Left ventricle myocardium inferior (tissue), 1 donor: ENCODE data around the gene CACNA1F. TPM values are rescaled to one million over a fixed set of nuclear protein-coding genes. Genes with fewer than 3 reads are reported as not detected.

Experiments
- DNase-seq: peaks from one replicate; pipeline ENCODE4 v3.0.0-alpha.2; 2020
- H3K27ac ChIP-seq: fragments of 200-600 bp; replicated peaks from 2 replicates; pipeline ENCODE4 v1.8.0; 2021
- H3K27me3 ChIP-seq: fragments of 200-600 bp; 2 replicates; pipeline ENCODE4 v1.8.0; 2021; ENCODE audit warnings: low read depth
- H3K36me3 ChIP-seq: fragments of 200-600 bp; 2 replicates; pipeline ENCODE4 v1.8.0; 2021
- H3K4me1 ChIP-seq: fragments of 200-600 bp; 2 replicates; pipeline ENCODE4 v1.8.0; 2021
- H3K4me3 ChIP-seq: fragments of 200-600 bp; 2 replicates; pipeline ENCODE4 v1.8.0; 2021; ENCODE audit warnings: mild to moderate bottlenecking, moderate library complexity
- H3K9me3 ChIP-seq: fragments of 200-600 bp; replicated peaks from 2 replicates; pipeline ENCODE4 v1.8.0; 2021
- intact Hi-C: fragments of 100-400 bp; cut with micrococcal nuclease; formaldehyde crosslinking; loops from one replicate; pipeline ENCODE4 v1.11.0; 2022
- total RNA-seq: library from RNA; stranded (reverse); fragmentation: NEBNext Ultra II Directional; extraction: Animal tissue kit (Norgen Biotek cat#: 25700); gene quantifications from one replicate; pipeline ENCODE4 v1.2.1, GENCODE V29; 2021
- TF ChIP-seq, protein P1 (sequence below): fragments of 200-600 bp; IDR thresholded peaks from 2 replicates; pipeline ENCODE4 v1.8.0; 2021; ENCODE audit warnings: antibody characterized with exemption, mild to moderate bottlenecking, borderline replicate concordance
- donor health status: DM: no; HTN: yes; CAD: no; lungs with severe emphysema.

Gene CACNA1F
- total RNA-seq, 1 donor from 2014 or later = 0.08 TPM

DNA sequence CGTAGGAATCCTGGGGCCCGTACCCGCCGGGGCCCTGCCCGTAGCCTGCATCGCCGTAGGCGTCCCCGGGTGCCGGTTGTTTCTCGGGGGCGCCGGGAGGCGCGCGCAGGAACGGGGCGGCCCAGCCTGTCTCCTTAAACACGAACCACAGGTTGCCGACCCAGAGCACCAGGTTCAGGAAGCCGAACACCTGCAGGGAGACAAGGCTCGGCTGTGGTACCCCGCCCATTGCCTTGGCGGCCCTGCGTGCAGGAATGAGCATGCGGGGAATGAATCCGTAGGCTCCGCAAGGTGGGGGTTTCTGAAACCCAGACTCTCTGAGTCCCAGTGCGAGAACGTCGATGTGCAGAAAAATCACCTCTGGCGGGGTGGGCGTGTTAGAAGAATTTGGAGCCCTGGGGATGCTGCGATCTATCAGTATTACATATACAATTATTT lies 41.5 kb downstream of the CACNA1F start:
- intact Hi-C loops = no loop called here
- H3K4me1 ChIP-seq = peaks cover 17% of the 10 kb centered on the region
- DNase-seq = no peak
- peak overlapping the region; percentile 83 for H3K4me3 ChIP-seq
- no peaks in the 10 kb centered on the region for H3K9me3 ChIP-seq
- H3K27ac ChIP-seq = peak overlapping the region; percentile 92
- TF ChIP-seq, protein P1, sequence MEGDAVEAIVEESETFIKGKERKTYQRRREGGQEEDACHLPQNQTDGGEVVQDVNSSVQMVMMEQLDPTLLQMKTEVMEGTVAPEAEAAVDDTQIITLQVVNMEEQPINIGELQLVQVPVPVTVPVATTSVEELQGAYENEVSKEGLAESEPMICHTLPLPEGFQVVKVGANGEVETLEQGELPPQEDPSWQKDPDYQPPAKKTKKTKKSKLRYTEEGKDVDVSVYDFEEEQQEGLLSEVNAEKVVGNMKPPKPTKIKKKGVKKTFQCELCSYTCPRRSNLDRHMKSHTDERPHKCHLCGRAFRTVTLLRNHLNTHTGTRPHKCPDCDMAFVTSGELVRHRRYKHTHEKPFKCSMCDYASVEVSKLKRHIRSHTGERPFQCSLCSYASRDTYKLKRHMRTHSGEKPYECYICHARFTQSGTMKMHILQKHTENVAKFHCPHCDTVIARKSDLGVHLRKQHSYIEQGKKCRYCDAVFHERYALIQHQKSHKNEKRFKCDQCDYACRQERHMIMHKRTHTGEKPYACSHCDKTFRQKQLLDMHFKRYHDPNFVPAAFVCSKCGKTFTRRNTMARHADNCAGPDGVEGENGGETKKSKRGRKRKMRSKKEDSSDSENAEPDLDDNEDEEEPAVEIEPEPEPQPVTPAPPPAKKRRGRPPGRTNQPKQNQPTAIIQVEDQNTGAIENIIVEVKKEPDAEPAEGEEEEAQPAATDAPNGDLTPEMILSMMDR = no peak
- no peaks in the 10 kb centered on the region for H3K27me3 ChIP-seq
- no peaks in the 10 kb centered on the region for H3K36me3 ChIP-seq

DNA sequence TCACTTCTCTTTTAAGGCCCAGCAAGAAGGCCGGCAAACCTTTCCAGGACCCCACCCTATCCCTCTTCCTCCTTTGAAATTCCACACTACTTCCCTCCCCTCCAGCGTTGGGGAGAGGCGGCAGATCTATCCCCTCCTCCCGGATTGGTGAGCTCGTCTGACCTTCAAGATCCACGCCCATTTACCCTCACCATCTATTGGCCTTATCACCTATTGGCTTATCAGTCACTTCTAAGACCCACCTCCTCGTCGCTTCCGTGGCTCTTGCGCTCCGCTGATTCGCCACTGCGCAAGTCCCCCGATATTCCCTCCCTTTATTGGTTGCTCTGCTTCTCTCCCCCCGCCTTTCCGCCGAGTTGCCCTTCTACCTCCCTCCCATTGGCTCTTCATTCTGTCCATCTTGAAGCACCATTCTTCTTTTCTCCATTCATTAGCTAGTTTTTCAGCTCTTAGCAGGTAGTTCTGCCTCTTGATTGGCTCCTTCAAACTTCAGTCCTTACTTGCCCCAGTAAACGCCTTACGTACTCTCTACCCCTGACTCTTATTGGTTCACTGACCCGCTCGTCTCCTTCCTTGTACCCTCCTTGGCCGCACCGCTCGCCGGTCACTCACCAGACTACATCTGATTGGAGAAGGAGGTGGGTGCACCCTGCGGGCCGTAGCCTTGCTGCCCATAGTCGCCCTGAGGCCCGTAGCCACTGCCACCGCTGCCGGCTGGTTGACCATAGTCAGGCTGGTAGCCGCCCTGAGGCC lies 42.1 kb downstream of the CACNA1F start:
- peak overlapping the region; percentile 93 for H3K27ac ChIP-seq
- no peaks in the 10 kb centered on the region for H3K27me3 ChIP-seq
- peak overlapping the region; percentile 83 for H3K4me3 ChIP-seq
- TF ChIP-seq, protein P1 = no peak
- no peaks in the 10 kb centered on the region for H3K9me3 ChIP-seq
- peak; percentile 87 for DNase-seq
- no peaks in the 10 kb centered on the region for H3K36me3 ChIP-seq
- H3K4me1 ChIP-seq = peaks cover 17% of the 10 kb centered on the region
- intact Hi-C loops = no loop called here

DNA sequence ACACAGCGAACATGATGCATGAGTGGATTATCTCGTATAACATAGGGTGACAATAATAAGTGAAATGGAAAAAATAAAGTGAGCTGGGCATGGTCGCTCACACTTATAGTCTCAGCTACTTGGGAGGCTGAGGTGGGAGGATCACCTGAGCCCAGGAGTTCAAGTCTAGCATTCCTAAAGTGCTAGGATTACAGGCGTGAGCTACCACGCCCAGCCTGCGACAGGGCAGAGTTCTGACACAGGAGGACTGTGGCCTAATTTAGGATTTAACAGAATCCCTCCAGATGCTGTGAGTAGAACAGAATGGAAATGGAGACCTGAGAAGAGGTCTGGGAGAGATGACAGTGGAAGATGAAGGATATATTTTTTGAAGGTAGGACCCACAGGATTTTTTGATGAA lies 43.5 kb downstream of the CACNA1F start:
- H3K4me3 ChIP-seq = no peak overlapping the region
- no peaks in the 10 kb centered on the region for H3K9me3 ChIP-seq
- no peaks in the 10 kb centered on the region for H3K36me3 ChIP-seq
- H3K27me3 ChIP-seq = no peaks in the 10 kb centered on the region
- TF ChIP-seq, protein P1 = no peak
- intact Hi-C loops = no loop called here
- DNase-seq = no peak
- H3K4me1 ChIP-seq = peaks cover 27% of the 10 kb centered on the region
- H3K27ac ChIP-seq = peak overlapping the region; percentile 93

DNA sequence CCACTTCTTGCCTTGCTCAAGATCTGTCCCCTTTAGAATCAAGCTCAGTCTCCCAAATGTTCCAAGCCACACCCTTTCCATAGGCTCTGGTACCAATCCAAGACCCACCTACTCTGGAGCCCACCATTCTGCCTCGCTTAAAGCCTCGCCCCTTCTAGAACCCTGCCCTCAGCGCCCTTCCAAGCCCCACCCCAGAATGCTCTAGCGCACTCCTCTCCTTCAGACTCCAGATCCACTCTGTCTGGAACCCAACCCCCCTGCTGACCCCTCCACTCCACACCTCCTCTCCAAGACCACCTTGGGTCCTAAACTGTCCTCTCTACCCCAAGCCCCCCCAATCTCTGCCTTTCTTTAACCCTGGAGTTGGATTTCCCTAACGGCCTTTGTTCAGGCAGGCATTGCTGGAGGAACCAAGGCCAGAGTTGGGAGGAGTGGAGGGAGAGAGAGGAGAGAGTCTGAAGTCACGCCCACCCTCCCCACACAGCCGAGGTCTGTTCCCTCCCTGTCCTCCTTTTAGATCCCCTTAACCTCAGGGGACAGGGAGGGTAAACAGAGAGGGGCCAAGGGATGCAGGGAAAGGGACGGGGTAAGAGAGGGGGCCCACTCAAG lies 44.6 kb downstream of the CACNA1F start:
- Histone ChIP-seq H3K4me1 (peaks cover 32% of the 10 kb centered on the region), H3K36me3 (peaks cover 1% of the 10 kb centered on the region), H3K27ac (no peak overlapping the region), H3K27me3 (no peaks in the 10 kb centered on the region), H3K4me3 (no peak overlapping the region), H3K9me3 (no peaks in the 10 kb centered on the region)
- DNase-seq = no peak
- intact Hi-C loops = no loop called here
- TF ChIP-seq, protein P1 = no peak

DNA sequence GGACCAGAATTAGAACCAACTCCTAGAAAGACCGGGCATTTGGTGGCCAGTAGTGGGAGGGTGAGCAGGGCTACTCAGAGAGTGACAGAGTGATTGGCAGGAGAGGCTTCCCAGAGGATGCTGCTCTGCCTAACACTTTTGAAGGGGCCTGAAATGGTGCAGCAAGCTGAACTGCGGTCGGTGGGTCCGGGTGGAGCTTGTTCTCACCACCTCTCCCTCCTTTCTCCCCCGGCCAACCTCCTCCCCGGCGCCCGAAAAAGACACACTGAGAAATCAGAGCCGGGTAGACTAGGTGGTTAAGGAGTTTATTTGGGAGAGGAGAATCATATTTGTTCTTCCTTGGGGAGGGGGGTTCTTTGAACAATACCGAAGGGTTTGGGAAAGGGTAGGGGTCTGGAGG lies 45.6 kb downstream of the CACNA1F start:
- Histone ChIP-seq H3K9me3 (no peaks in the 10 kb centered on the region), H3K27me3 (no peaks in the 10 kb centered on the region), H3K36me3 (peaks cover 11% of the 10 kb centered on the region), H3K27ac (peak overlapping the region; percentile 88), H3K4me1 (peaks cover 32% of the 10 kb centered on the region), H3K4me3 (no peak overlapping the region)
- TF ChIP-seq, protein P1 = no peak
- intact Hi-C loops = no loop called here
- no peak for DNase-seq
